T47D (cell line): ENCODE data around the gene ZNF236.

Experiments used
- DNase-seq, 2 experiments: peaks; one replicate each; pipeline versions ENCODE4 v3.0.0 to v3.0.0-alpha.2; 2011 to 2012; ENCODE audit warnings: low read depth in 1 of 2, low spot score in 1 of 2
- JUND ChIP-seq: IDR thresholded peaks from 2 replicates; pipeline ENCODE4 v1.6.1; 2012; ENCODE audit warnings: low read depth
- in situ Hi-C: cut with HindIII; loops from 2 replicates; pipeline ENCODE4 v1.10.0; 2016; ENCODE audit warnings: low sequenced_read_pairs, low pct_unique_long_range_greater_than_20kb

ZNF236 gene

DNA sequence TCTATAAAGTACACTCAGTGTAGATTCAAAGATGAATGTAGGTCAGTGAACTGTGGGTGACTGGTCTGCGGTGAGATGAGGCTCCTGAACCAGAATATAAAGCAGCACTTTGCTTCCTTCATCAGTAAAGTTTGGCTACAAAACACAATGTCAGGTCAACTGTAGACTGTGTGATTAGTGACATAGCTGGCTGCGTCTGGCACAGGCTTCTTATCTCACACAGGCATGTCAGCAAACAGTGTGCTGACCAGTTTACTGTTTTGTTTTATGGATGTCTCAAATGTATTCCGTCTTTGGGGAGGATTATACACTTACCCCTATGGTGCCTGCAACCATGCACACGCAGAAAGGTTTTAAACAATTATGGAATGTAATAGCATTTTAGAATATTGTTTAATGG, 87.1 kb downstream of the ZNF236 start:
- no peak for DNase-seq
- in situ Hi-C loops = no loop called here
- no peak for TF ChIP-seq JUND

DNA sequence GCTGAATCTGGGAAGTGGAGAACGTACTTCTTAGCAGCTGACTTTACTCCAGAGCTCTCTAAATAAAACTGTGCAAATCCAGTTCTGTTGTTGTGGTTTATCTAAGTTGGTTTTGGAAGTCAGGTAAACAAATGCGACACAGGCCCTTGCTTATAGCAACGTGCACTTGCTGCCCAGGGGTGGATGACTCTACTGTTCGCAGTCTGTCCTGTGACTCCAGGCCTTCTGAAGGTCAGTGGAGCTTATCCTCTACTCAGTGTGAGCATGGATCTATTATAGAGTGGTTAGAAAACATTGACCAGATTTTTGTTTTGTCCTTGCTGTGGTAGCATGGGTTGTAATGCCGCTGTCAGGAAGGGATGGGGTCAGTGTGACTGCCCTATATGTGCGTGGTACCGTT, 89.1 kb downstream of the ZNF236 start:
- no peak for DNase-seq
- in situ Hi-C loops = no loop called here
- no peak for TF ChIP-seq JUND

DNA sequence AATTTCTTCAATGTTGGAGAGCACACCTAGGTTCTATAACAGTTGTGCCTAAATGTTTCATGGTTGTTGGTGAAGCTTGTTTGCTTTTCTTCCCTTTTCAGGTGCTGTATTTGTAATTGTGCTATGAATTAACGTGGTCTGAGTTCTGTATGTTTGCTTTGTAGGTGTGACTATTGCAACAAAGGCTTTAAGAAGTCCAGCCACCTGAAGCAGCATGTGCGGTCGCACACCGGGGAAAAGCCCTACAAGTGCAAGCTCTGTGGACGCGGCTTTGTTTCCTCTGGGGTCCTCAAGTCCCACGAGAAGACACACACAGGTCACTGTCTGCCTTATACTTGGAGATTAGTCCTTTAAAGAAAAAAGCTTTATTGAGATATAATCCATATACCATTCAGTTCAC, 91.2 kb downstream of the ZNF236 start:
- in situ Hi-C loops = no loop called here
- DNase-seq = no peak
- TF ChIP-seq JUND = no peak

DNA sequence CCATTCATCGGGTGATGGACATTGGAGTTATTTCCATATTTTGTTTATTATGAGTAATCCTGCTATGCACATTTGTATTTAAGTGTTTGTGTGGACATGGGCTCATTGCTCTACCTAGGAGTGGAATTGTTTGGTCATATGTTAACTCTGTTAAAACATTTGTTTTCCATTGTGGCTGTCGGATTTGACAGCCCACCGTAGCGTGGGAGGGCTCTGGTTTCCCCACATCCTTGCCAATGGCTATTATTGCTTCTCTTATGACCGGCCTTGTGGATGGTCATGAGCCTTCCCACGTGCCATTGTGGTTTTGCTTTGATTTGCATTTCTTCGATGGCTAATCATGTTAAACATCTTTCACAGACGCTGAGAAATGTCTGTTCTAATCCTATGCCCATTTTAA, 92.0 kb downstream of the ZNF236 start:
- TF ChIP-seq JUND = no peak
- in situ Hi-C loops = no loop called here
- DNase-seq = no peak

DNA sequence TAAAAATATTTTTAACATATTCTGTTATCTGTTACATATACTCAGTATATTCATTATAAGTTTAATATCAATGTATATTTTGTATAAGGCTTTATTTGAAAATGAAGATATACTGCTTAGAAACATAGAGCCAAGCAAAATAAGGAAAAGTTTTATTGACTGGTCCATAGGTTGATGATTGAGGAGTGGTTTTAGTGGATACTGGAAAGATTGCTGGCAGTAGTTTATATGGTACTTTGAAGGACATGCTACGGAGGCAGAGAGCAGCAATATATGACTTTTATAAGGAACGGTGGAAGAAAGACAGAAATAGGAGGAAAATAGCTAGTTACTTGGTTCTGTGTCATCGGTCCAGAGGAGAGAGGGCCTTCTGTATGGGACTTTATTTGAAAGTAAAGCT, 92.4 kb downstream of the ZNF236 start:
- TF ChIP-seq JUND = no peak
- no peak for DNase-seq
- in situ Hi-C loops = no loop called here

DNA sequence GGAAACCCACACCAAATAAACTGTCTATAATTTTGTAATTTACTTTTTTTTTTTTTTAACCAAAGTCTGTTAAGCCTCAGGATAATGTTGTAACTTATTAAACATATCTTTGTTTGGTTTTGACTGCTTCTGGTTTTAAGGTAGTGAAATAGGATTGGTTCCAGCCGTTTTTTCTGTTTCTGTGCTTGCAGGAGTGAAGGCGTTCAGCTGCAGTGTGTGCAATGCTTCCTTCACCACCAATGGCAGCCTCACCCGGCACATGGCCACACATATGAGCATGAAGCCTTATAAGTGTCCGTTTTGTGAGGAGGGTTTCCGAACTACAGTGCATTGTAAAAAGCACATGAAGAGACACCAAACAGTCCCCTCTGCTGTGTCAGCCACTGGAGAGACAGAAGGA, 93.1 kb downstream of the ZNF236 start:
- DNase-seq = no peak
- TF ChIP-seq JUND = no peak
- in situ Hi-C loops = no loop called here

DNA sequence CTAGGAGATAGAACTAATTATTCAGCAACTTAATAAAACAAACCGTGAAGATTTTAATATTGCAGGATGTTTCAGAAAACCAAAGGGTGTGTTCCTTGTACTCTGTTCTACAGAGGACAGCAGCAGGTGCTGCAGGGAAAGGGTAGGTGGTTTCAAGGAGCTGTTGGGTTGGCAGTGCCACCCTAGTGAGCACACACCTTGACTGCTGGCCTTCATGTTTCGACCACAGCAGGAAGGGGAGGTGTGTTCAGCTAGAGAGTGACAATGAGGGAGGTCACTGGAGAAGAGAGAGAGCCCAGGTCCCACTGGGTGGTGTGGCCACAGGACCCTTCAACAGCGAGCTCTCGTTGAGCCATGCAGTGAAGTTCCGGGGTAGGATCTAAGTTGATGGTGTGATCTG, 98.6 kb downstream of the ZNF236 start:
- in situ Hi-C loops = no loop called here
- no peak for TF ChIP-seq JUND

DNA sequence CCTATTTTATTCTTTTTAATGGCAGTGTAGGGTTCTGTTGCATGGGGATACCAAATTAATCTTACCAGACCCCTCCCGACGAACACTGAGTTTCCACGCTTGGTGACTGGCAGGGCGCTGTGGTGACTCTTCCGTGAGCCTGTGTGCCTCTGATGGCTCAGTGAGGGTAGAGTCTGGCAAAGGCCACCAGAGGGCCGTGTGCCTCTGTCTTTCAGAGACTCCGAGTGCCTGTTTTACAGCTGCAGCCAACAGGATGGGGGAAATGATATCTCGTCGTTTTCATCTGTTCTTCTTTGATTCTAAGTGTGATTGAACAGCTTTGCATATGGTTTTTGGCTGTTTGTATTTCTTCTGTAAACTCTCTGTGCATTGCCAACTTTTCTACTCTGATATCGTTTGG, 99.8 kb downstream of the ZNF236 start:
- in situ Hi-C loops = no loop called here
- TF ChIP-seq JUND = no peak
- DNase-seq = peak; percentile 37 to 51

More for the DNA sequence above, 98.6 kb downstream of the ZNF236 start:
- no peak for DNase-seq

DNA sequence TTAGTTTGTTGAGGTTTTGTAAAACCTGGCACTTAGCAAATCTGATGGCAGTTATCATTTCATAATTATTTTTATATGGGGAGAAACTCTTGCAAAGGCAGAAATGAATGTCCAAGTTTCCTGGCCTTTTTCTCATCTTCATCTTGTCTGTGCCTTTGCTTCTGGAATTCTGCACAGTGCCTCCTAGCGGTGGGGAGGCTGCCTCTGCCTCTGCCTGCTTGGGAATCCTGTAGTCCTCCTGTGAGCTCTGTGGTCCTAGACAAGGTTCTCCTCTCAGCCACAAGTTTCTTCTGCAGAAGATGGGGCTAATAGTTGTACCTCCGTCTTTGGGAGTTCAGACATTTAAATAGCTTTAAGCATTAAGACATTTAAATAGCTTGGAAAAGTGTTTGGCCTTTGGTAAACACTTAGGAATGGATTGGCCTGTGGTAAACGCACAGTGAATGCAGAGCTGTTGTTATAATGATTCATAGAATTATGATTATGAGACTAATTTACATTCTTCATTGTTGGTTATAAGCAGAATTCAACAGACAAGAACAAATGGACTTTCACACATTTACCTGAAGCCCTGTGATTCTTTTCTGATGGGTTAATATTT, 101.2 kb downstream of the ZNF236 start:
- in situ Hi-C loops = no loop called here
- peak in 1 of 2 experiments; percentile 49 for DNase-seq
- TF ChIP-seq JUND = no peak

DNA sequence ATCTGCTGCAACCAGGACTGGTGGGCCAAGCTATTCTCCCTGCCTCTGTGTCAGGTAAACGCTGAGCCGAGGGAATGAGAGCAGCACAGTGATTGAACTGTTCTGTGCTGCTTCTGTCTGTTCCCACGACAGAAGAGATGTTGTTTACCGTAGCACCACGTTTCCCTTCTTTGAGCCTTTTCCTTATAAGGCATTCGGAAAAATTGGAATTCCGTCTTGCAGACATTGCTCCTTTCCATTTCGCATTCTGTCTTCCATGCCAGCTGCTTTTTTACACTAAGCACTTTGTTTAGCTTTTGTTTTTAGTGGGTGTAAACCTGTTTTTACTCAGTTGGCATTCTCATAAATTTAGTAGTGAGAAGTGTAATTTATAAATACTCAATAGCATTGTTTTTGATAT, 103.1 kb downstream of the ZNF236 start:
- no peak for DNase-seq
- in situ Hi-C loops = no loop called here
- no peak for TF ChIP-seq JUND

DNA sequence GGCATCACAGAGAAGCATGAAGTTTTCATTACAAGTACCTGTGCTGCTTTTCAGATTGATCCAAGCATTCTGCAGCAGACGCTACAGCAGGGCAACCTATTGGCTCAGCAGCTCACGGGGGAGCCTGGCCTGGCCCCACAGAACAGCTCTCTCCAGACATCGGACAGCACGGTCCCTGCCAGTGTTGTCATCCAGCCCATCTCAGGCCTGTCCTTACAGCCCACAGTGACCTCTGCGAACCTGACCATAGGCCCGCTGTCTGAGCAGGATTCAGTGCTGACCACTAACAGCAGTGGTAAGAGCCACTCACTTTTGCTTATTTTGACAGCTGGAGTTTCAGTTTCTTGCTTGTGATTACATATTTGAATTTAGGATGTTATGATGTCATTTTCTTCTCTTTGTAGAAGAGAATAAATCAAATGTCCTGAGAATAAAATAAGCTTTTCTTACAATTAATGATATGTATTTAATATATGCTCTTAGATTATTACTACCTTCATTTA, 104.9 kb downstream of the ZNF236 start:
- in situ Hi-C loops = no loop called here

DNA sequence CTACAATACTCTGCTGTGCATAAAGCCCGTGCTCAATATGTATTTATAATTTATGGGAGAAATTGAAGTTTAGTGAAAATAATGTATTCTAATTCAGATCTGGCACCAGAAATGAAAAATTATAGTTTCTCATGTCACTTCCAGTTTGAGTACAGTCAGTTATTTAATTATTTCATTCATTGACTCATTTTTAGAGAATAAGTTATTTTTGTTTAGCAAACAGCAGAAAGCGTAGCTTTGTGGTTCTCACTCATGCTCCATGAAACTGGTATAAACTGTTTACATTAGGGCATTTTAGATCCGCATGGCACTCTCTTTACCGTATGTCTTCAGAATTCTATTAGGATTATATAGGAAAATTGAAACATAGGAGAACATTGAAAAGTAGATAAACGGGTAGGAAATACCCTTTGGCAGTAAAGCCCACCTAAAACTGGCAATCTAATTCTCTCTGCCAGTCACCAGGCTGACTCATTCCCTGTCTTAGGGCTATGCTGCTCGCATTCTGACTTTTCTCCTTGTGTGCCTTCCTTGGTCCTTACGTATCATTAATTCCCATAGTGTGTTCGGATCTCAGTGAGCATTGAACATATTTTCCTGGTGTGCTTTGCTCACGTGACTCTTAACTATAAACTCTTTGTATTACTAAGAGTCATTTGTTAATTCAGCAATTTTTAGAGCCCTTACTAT, 106.0 kb downstream of the ZNF236 start:
- in situ Hi-C loops = no loop called here
- no peak for TF ChIP-seq JUND
- no peak for DNase-seq

More for the DNA sequence above, 104.9 kb downstream of the ZNF236 start:
- no peak for TF ChIP-seq JUND
- no peak for DNase-seq

DNA sequence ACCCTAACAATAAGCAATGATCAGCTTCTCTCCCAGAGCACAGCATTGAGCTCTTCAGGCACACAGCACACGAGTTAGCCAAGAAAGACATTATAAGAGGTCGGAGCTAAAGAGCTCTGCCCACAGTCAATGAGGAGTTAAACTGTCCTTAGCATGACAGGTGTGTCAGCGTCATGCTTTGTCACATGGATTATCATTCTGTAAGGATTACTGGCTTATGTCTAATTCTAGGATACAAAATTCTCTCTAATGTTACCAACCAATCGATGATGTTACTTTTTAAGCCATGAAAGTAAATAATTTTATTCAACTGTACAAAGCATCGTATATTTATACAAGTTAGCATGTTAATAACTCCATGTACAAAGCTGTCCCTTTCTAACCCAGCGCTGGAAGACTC, 108.8 kb downstream of the ZNF236 start:
- DNase-seq = no peak
- in situ Hi-C loops = no loop called here
- no peak for TF ChIP-seq JUND
